Measurements from ENCODE around the gene HEXB. TPM values are rescaled to one million over a fixed set of nuclear protein-coding genes. Genes with fewer than 3 reads are reported as not detected.
"Not testable (repeated sequence)": the region's sequence is repeated elsewhere in the genome, so short reads cannot be mapped to it uniquely, and the experiment has no call there.

HEXB gene
- total RNA-seq, 1 experiment from 2014 or later = 248 TPM

DNA sequence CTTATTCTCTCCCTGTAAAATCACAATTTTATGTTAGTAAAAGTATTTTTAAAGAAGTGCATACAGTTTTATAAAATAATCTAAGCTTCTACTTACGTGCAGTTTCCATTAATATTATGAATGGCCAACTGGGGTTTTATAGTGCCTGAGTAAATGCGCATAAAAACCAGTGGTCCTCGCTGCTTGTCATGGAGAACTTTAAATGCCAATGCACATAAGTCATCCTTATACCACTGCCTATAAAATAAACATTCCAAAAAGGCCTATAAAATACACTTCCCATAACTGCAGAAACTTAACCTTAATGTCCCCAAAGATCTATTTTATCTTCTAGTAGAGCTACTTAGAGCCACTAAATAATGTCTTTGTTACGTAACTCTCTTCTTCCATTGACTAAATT lies 53.4 kb downstream of the HEXB start:
- peaks cover 43% of the 10 kb centered on the region for H3K36me3 ChIP-seq (ENCODE audit: control insufficient read depth, insufficient read depth, low read length)
- H3K4me3 ChIP-seq (ENCODE audit: low read depth in 2 of 2, low read length in 2 of 2) = no peak overlapping the region
- intact Hi-C loops (cut with micrococcal nuclease; ENCODE audit: unreplicated experiment) (no loop called here), in situ Hi-C loops (cut with HindIII; ENCODE audit: low pct_unique_long_range_greater_than_20kb, low sequenced_read_pairs) (no loop called here)
- no peaks in the 10 kb centered on the region for H3K27me3 ChIP-seq (ENCODE audit: control insufficient read depth, insufficient read depth, low read length)
- H3K4me1 ChIP-seq (ENCODE audit: control insufficient read depth, insufficient read depth, low read length) = no peaks in the 10 kb centered on the region
- ATAC-seq (no peak; the same call in 1 of the 2 replicates), DNase-seq (ENCODE audit: low read depth, low spot score) (no peak)
- TF ChIP-seq POLR2AphosphoS5 (IDR thresholded peaks at IDR 0.05; ENCODE audit: low read depth, low read length) (no peak), SIN3A (IDR thresholded peaks at IDR 0.05; ENCODE audit: borderline replicate concordance, insufficient read depth, low read depth, low read length) (no peak), TCF7L2 (IDR thresholded peaks at IDR 0.05; ENCODE audit: low read depth, low read length) (no peak)
- TF ChIP-seq, protein P1, sequence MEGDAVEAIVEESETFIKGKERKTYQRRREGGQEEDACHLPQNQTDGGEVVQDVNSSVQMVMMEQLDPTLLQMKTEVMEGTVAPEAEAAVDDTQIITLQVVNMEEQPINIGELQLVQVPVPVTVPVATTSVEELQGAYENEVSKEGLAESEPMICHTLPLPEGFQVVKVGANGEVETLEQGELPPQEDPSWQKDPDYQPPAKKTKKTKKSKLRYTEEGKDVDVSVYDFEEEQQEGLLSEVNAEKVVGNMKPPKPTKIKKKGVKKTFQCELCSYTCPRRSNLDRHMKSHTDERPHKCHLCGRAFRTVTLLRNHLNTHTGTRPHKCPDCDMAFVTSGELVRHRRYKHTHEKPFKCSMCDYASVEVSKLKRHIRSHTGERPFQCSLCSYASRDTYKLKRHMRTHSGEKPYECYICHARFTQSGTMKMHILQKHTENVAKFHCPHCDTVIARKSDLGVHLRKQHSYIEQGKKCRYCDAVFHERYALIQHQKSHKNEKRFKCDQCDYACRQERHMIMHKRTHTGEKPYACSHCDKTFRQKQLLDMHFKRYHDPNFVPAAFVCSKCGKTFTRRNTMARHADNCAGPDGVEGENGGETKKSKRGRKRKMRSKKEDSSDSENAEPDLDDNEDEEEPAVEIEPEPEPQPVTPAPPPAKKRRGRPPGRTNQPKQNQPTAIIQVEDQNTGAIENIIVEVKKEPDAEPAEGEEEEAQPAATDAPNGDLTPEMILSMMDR (IDR thresholded peaks at IDR 0.05) = no peak
- TF ChIP-seq, protein P2, sequence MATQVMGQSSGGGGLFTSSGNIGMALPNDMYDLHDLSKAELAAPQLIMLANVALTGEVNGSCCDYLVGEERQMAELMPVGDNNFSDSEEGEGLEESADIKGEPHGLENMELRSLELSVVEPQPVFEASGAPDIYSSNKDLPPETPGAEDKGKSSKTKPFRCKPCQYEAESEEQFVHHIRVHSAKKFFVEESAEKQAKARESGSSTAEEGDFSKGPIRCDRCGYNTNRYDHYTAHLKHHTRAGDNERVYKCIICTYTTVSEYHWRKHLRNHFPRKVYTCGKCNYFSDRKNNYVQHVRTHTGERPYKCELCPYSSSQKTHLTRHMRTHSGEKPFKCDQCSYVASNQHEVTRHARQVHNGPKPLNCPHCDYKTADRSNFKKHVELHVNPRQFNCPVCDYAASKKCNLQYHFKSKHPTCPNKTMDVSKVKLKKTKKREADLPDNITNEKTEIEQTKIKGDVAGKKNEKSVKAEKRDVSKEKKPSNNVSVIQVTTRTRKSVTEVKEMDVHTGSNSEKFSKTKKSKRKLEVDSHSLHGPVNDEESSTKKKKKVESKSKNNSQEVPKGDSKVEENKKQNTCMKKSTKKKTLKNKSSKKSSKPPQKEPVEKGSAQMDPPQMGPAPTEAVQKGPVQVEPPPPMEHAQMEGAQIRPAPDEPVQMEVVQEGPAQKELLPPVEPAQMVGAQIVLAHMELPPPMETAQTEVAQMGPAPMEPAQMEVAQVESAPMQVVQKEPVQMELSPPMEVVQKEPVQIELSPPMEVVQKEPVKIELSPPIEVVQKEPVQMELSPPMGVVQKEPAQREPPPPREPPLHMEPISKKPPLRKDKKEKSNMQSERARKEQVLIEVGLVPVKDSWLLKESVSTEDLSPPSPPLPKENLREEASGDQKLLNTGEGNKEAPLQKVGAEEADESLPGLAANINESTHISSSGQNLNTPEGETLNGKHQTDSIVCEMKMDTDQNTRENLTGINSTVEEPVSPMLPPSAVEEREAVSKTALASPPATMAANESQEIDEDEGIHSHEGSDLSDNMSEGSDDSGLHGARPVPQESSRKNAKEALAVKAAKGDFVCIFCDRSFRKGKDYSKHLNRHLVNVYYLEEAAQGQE (IDR thresholded peaks at IDR 0.05; ENCODE audit: insufficient read depth in 1 of 2, low read depth in 2 of 2, low read length in 1 of 2) = no peak
- no TSS peak for BruUV-seq (replicated peaks)
- CTCF ChIA-PET = no interaction called here
- no peaks in the 10 kb centered on the region for H3K9me3 ChIP-seq (ENCODE audit: control insufficient read depth, insufficient read depth, low read depth, low read length)
- POLR2A ChIA-PET = interaction anchor here (0.7 kb wide), 1 partner anchor 26 kb away, joined by 3 read pairs; no protein-coding TSS in a partner anchor
- H3K27ac ChIP-seq (ENCODE audit: low read length) = no peak overlapping the region

DNA sequence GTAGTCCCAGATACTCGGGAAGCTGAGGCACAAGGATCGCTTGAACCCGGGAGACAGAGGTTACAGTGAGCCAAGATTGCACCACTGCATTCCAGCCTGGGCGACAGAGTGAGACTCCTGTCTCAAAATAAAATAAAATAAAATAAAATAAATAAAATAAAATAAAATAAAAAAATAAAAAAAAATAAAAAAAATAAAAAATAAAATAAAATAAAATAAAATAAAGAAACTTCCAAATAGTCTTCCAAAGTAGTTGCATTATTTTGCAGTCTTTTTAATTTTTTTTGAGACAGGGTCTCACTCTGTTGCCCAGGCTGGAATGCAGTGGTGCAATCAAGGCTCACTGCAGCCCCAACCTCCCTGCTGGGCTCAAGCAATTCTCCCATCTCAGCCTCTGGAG lies 63.7 kb downstream of the HEXB start:
- POLR2A ChIA-PET; intact Hi-C loops (cut with micrococcal nuclease; ENCODE audit: unreplicated experiment); BruUV-seq (replicated peaks); CTCF ChIA-PET; in situ Hi-C loops (cut with HindIII; ENCODE audit: low pct_unique_long_range_greater_than_20kb, low sequenced_read_pairs); DNase-seq (ENCODE audit: low read depth, low spot score); H3K27ac ChIP-seq (ENCODE audit: low read length); H3K4me3 ChIP-seq (ENCODE audit: low read depth in 2 of 2, low read length in 2 of 2); H3K27me3 ChIP-seq (ENCODE audit: control insufficient read depth, insufficient read depth, low read length); ATAC-seq; H3K9me3 ChIP-seq (ENCODE audit: control insufficient read depth, insufficient read depth, low read depth, low read length); H3K4me1 ChIP-seq (ENCODE audit: control insufficient read depth, insufficient read depth, low read length): not testable (repeated sequence)
- H3K36me3 ChIP-seq (ENCODE audit: control insufficient read depth, insufficient read depth, low read length) = peaks cover 23% of the 10 kb centered on the region

DNA sequence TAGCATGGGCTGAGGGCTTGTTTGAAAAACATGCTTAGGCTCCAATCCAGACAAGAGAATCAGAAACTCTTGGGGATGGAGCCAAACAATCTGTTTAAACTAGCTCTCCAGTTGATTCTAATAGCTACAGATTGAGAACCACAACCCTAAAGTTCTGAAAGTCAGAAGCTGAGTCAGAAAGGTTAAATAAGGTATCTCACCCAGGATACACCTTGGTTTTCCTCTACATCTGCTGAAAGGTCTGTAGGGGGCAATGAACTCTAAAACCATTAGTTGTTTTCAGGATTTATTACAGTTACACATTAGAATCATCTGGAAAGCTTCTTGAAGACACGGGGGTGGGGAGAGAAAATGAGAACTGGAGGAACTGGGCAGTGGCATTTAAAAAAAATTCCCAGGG lies 76.2 kb downstream of the HEXB start:
- Histone ChIP-seq H3K4me1 (ENCODE audit: control insufficient read depth, insufficient read depth, low read length) (peaks cover 22% of the 10 kb centered on the region), H3K27ac (ENCODE audit: low read length) (no peak overlapping the region), H3K4me3 (ENCODE audit: low read depth in 2 of 2, low read length in 2 of 2) (no peak overlapping the region), H3K36me3 (ENCODE audit: control insufficient read depth, insufficient read depth, low read length) (peaks cover 17% of the 10 kb centered on the region), H3K9me3 (ENCODE audit: control insufficient read depth, insufficient read depth, low read depth, low read length) (no peaks in the 10 kb centered on the region), H3K27me3 (ENCODE audit: control insufficient read depth, insufficient read depth, low read length) (no peaks in the 10 kb centered on the region)
- in situ Hi-C loops (cut with HindIII; ENCODE audit: low pct_unique_long_range_greater_than_20kb, low sequenced_read_pairs) = no loop called here
- TF ChIP-seq, protein P1 (IDR thresholded peaks at IDR 0.05) = no peak
- TF ChIP-seq, protein P2 (IDR thresholded peaks at IDR 0.05; ENCODE audit: insufficient read depth in 1 of 2, low read depth in 2 of 2, low read length in 1 of 2) = no peak
- no peak for TF ChIP-seq SIN3A (IDR thresholded peaks at IDR 0.05; ENCODE audit: borderline replicate concordance, insufficient read depth, low read depth, low read length)
- TF ChIP-seq POLR2AphosphoS5 (IDR thresholded peaks at IDR 0.05; ENCODE audit: low read depth, low read length) = no peak
- no TSS peak for BruUV-seq (replicated peaks)
- CTCF ChIA-PET = interaction anchor here (1.4 kb wide), 1 partner anchor 12 kb away, joined by 5 read pairs; no protein-coding TSS in a partner anchor
- ATAC-seq = no peak
- no peak for DNase-seq (ENCODE audit: low read depth, low spot score)
- intact Hi-C loops (cut with micrococcal nuclease; ENCODE audit: unreplicated experiment) = loop anchor here (10.0 kb wide), 1 partner anchor 154 kb away; no protein-coding TSS in a partner anchor
- POLR2A ChIA-PET = no interaction called here

Measured in Panc1 (cell line).